Embryonic facial prominence (tissue), 1 donor: ENCODE results near the gene PPARD.
A peak's percentile ranks its signal among the peaks of the same experiment; 100 is the strongest.
"Not testable (repeated sequence)": the region's sequence is repeated elsewhere in the genome, so short reads cannot be mapped to it uniquely, and the experiment has no call there.

Experiments used
- DNase-seq: peaks from one replicate; pipeline ENCODE4 v3.0.0-alpha.2; 2016; ENCODE audit errors: extremely low spot score

PPARD gene

GRCh38 chr6:35438378-35439065 is 96.2 kb downstream of the PPARD start:
- DNase-seq: not testable (repeated sequence)

- DNase-seq: no peak
Measured at GRCh38 chr6:35439308-35439707, 97.0 kb downstream of the PPARD start.

GRCh38 chr6:35441205-35441604 is 98.8 kb downstream of the PPARD start:
- no peak for DNase-seq

- DNase-seq: no peak
Measured at GRCh38 chr6:35441642-35442041, 99.3 kb downstream of the PPARD start.

- DNase-seq: no peak
Measured at GRCh38 chr6:35442693-35443092, 100.3 kb downstream of the PPARD start.

- no peak for DNase-seq
Measured at GRCh38 chr6:35443341-35444030, 101.1 kb downstream of the PPARD start.

- DNase-seq: no peak
Measured at GRCh38 chr6:35445691-35446090, 103.3 kb downstream of the PPARD start.

- no peak for DNase-seq
Measured at GRCh38 chr6:35448191-35448590, 105.8 kb downstream of the PPARD start.

GRCh38 chr6:35449287-35449881 is 107.0 kb downstream of the PPARD start:
- no peak for DNase-seq

- DNase-seq: no peak
Measured at GRCh38 chr6:35451354-35452182, 109.2 kb downstream of the PPARD start.

- DNase-seq: peak; percentile 83
Measured at GRCh38 chr6:35452183-35453090, 110.1 kb downstream of the PPARD start, which contains the start of gene FANCE. Gene FANCE, plus strand, starts transcription at chr6:35452338. Its CDS starts 208 bp downstream, at chr6:35452546.

- no peak for DNase-seq
Measured at GRCh38 chr6:35453236-35453635, 110.9 kb downstream of the PPARD start.

- DNase-seq: no peak
Measured at GRCh38 chr6:35454391-35455110, 112.2 kb downstream of the PPARD start.

- no peak for DNase-seq
Measured at GRCh38 chr6:35457907-35458306, 115.5 kb downstream of the PPARD start.

GRCh38 chr6:35461270-35461669 is 118.9 kb downstream of the PPARD start:
- DNase-seq: no peak

GRCh38 chr6:35463292-35463691 is 120.9 kb downstream of the PPARD start:
- no peak for DNase-seq

- DNase-seq: no peak
Measured at GRCh38 chr6:35465646-35466045, 123.3 kb downstream of the PPARD start.

- DNase-seq: peak; percentile 97
Measured at GRCh38 chr6:35468181-35468979, 126.0 kb downstream of the PPARD start, which contains the start of gene RPL10A. Gene RPL10A, plus strand, starts transcription at chr6:35468401. Its CDS starts 34 bp downstream, at chr6:35468435.
